ENCODE results near the gene NRBF2.

- TF ChIP-seq CTCF (IDR thresholded peaks at IDR 0.05; ENCODE audit: low read length) (no peak), EZH2 (IDR thresholded peaks at IDR 0.05; ENCODE audit: borderline replicate concordance, low read length) (no peak)
Measured at GRCh38 chr10:63094881-63095280, 38.2 kb upstream of the NRBF2 start.
